ENCODE measurements around the gene ANKRD11.

Gene ANKRD11

GRCh38 chr16:89380681-89381080 is 109.7 kb downstream of the ANKRD11 start:
- DNase-seq (ENCODE audit: low spot score): no peak

- no peak for DNase-seq (ENCODE audit: low spot score)
Measured at GRCh38 chr16:89378947-89379771, 111.2 kb downstream of the ANKRD11 start.

GRCh38 chr16:89377453-89377848 is 112.9 kb downstream of the ANKRD11 start:
- DNase-seq (ENCODE audit: low spot score): no peak

GRCh38 chr16:89376812-89377452 is 113.4 kb downstream of the ANKRD11 start:
- DNase-seq (ENCODE audit: low spot score): no peak

- no peak for DNase-seq (ENCODE audit: low spot score)
Measured at GRCh38 chr16:89375686-89376085, 114.7 kb downstream of the ANKRD11 start.

- no peak for DNase-seq (ENCODE audit: low spot score)
Measured at GRCh38 chr16:89375021-89375420, 115.3 kb downstream of the ANKRD11 start.

- DNase-seq (ENCODE audit: low spot score): peak; percentile 53
Measured at GRCh38 chr16:89374393-89374960, 115.9 kb downstream of the ANKRD11 start.

GRCh38 chr16:89373355-89374110 is 116.8 kb downstream of the ANKRD11 start:
- DNase-seq (ENCODE audit: low spot score): peak; percentile 98

GRCh38 chr16:89371968-89372634 is 118.3 kb downstream of the ANKRD11 start:
- DNase-seq (ENCODE audit: low spot score): no peak

GRCh38 chr16:89371386-89371785 is 119.0 kb downstream of the ANKRD11 start:
- DNase-seq (ENCODE audit: low spot score): no peak

- DNase-seq (ENCODE audit: low spot score): no peak
Measured at GRCh38 chr16:89370601-89371000, 119.8 kb downstream of the ANKRD11 start.

- peak; percentile 71 for DNase-seq (ENCODE audit: low spot score)
Measured at GRCh38 chr16:89370081-89370511, 120.3 kb downstream of the ANKRD11 start.

- DNase-seq (ENCODE audit: low spot score): no peak
Measured at GRCh38 chr16:89369266-89369895, 121.0 kb downstream of the ANKRD11 start.

- DNase-seq (ENCODE audit: low spot score): no peak
Measured at GRCh38 chr16:89368604-89369249, 121.6 kb downstream of the ANKRD11 start.

GRCh38 chr16:89367538-89367915 is 122.8 kb downstream of the ANKRD11 start:
- no peak for DNase-seq (ENCODE audit: low spot score)

- no peak for DNase-seq (ENCODE audit: low spot score)
Measured at GRCh38 chr16:89366561-89367537, 123.5 kb downstream of the ANKRD11 start.

GRCh38 chr16:89365996-89366395 is 124.4 kb downstream of the ANKRD11 start:
- no peak for DNase-seq (ENCODE audit: low spot score)

GRCh38 chr16:89365044-89365467 is 125.3 kb downstream of the ANKRD11 start:
- DNase-seq (ENCODE audit: low spot score): peak; percentile 58

- no peak for DNase-seq (ENCODE audit: low spot score)
Measured at GRCh38 chr16:89364606-89365005, 125.8 kb downstream of the ANKRD11 start.
